Kidney epithelial cell (primary cell): Measurements from ENCODE around the gene PLXNB3. TPM values are rescaled to one million over a fixed set of nuclear protein-coding genes. Genes with fewer than 3 reads are reported as not detected.

ENCODE experiments used
- DNase-seq: peaks from one replicate; pipeline ENCODE4 v3.0.0-alpha.2; 2010; ENCODE audit warnings: low read depth
- H3K27me3 ChIP-seq: 2 replicates; pipeline ENCODE4 v1.6.0; 2011; ENCODE audit warnings: low read length; ENCODE audit not compliant: control insufficient read depth, insufficient read depth
- H3K36me3 ChIP-seq: 2 replicates; pipeline ENCODE4 v1.5.1; 2011; ENCODE audit warnings: low read length; ENCODE audit not compliant: control insufficient read depth, insufficient read depth
- H3K4me3 ChIP-seq: 2 replicates; pipeline ENCODE4 v1.5.1; 2011; ENCODE audit warnings: low read depth, mild to moderate bottlenecking, control low read depth, low read length
- total RNA-seq: library from RNA; depleted of rRNA; stranded (reverse); fragments of >200 nt; gene quantifications from 2 replicates; pipeline ENCODE4 v1.2.3, GENCODE V29; 2015
- TF ChIP-seq, protein P1 (sequence below): IDR thresholded peaks from 2 replicates; pipeline ENCODE4 v1.5.1; 2011; ENCODE audit warnings: mild to moderate bottlenecking, moderate library complexity, low read length, control low read depth, inconsistent platforms; ENCODE audit not compliant: insufficient read depth, poor library complexity, severe bottlenecking

Gene PLXNB3
- total RNA-seq, 1 donor from 2014 or later: 3.6 TPM

DNA sequence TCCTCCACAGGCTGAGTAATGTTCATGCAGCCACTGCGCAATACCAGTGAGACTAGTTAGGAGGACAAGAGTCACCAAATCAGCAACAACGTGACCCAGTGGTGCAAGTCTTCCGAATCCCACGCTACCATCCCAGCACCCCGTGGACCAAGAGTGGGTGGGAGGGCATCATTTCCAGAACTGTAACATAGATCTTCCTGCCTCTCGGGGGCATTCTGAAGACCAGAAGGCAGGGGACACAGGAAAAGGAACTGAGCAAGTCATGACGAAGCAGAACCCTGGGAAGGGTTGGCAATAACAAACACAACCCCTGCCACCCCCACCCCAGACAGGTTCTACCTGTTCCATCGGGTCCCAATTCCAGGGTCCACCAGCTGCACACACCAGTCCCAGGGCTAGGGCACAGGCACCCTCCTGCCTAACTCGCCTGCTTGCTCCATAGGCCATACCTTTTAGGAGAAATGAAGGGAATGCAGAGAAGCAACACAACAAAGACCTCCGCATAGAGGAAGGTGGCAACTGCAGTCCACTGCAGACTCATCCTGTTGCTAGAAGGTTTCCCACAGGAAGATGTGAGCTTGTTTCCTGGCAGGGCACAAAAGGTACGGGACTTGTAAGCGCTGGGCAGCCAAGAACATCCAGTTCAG is 41.2 kb upstream of the PLXNB3 start:
- no peak for DNase-seq

DNA sequence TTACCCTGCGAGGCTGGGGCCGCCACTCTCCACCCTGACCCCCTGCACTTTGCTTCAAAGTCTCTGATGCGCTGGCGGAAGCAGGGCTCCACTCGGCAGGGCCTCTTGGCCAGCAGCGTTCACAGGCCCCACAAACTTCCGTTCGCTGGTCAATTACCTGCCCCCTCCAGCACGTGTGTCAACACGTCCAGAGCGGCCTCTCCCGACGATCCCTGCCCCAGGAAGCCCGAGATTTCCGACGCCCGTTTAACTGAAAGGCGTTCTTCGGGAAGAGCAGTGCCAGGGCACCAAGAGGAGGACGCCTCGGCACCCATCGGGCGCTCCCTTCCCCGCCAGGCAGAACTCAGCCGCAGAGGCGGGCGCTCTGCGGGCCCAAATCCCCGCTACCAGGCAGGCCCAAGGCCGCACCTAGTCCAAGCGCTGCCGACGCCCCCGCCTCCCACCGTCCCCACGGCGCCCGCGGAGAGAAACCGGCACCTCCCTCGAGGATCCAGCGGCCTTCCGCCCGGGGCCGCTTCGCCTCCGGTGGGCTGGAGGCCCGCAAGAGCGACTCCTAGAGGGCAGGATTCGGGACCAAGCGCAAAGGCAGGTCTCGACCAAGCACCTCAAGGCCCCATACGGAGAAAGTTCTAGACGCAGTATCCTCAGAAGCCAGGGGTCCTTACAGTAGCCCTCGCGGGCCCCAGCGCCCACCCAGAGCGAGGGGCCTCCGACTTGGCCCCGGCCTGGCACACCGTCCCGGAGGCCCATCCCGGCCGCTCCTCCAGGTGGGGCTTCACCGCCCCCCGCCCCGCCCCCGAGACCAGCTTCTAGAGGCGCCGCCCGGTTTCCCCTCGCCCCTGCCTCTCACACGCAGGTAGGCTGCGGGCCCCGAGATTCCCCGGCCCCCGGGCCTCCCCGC is 40.4 kb upstream of the PLXNB3 start:
- Histone ChIP-seq H3K27me3 (no peaks in the 10 kb centered on the region), H3K4me3 (peak overlapping the region; percentile 74), H3K36me3 (peaks cover 1% of the 10 kb centered on the region)
- TF ChIP-seq, protein P1, sequence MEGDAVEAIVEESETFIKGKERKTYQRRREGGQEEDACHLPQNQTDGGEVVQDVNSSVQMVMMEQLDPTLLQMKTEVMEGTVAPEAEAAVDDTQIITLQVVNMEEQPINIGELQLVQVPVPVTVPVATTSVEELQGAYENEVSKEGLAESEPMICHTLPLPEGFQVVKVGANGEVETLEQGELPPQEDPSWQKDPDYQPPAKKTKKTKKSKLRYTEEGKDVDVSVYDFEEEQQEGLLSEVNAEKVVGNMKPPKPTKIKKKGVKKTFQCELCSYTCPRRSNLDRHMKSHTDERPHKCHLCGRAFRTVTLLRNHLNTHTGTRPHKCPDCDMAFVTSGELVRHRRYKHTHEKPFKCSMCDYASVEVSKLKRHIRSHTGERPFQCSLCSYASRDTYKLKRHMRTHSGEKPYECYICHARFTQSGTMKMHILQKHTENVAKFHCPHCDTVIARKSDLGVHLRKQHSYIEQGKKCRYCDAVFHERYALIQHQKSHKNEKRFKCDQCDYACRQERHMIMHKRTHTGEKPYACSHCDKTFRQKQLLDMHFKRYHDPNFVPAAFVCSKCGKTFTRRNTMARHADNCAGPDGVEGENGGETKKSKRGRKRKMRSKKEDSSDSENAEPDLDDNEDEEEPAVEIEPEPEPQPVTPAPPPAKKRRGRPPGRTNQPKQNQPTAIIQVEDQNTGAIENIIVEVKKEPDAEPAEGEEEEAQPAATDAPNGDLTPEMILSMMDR: peak; percentile 56
- no peak for DNase-seq

More for the DNA sequence above, 41.2 kb upstream of the PLXNB3 start:
- Histone ChIP-seq H3K36me3 (peaks cover 1% of the 10 kb centered on the region), H3K27me3 (no peaks in the 10 kb centered on the region), H3K4me3 (peak overlapping the region; percentile 74)
- TF ChIP-seq, protein P1: no peak

DNA sequence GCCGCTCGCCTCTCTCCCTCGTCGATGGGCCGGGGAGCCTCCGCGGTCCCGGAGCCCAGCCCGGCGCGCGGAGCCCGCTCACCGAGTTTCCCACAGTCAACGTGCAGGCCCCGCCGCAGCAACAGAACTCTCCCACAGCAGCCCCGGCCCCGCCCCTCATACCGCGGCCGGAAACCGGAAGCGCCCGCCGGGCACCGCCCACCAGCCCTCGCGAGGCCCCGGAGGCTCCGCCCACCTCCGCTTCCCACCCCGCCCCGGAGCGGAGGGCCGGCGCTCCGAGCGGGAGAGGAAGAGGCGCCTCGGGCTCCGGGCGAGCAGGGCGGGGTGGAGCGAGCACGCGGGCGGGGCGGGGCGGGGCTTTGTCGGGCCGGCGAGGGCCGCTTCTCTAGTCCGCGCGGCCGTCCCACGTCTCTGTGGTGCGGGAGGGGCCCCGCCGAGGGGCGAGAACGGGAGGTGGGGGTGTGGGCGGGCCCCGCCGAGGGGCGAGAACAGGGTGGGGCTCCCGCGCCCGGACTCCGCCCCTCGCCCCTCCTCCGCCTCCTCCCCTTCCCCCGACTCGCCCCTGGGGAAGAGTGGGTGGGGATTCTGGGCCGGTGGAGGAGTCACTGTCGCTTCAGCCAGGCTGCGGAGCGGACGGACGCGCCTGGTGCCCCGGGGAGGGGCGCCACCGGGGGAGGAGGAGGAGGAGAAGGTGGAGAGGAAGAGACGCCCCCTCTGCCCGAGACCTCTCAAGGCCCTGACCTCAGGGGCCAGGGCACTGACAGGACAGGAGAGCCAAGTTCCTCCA is 39.6 kb upstream of the PLXNB3 start, which contains the start of the genes ABCD1 and BCAP31:
Gene ABCD1 (plus strand): TSS at position 605 of the 787 bp plus-strand sequence. CDS start 411 bp downstream, outside the sequence.
Gene BCAP31 (minus strand): TSS at position 136 of the 787 bp plus-strand sequence. CDS start 1,143 bp downstream, outside the sequence.
- TF ChIP-seq, protein P1: no peak
- no peaks in the 10 kb centered on the region for H3K27me3 ChIP-seq
- peaks cover 1% of the 10 kb centered on the region for H3K36me3 ChIP-seq
- DNase-seq: peak; percentile 18
- peak within 1 kb of the TSS; percentile 74 for H3K4me3 ChIP-seq

DNA sequence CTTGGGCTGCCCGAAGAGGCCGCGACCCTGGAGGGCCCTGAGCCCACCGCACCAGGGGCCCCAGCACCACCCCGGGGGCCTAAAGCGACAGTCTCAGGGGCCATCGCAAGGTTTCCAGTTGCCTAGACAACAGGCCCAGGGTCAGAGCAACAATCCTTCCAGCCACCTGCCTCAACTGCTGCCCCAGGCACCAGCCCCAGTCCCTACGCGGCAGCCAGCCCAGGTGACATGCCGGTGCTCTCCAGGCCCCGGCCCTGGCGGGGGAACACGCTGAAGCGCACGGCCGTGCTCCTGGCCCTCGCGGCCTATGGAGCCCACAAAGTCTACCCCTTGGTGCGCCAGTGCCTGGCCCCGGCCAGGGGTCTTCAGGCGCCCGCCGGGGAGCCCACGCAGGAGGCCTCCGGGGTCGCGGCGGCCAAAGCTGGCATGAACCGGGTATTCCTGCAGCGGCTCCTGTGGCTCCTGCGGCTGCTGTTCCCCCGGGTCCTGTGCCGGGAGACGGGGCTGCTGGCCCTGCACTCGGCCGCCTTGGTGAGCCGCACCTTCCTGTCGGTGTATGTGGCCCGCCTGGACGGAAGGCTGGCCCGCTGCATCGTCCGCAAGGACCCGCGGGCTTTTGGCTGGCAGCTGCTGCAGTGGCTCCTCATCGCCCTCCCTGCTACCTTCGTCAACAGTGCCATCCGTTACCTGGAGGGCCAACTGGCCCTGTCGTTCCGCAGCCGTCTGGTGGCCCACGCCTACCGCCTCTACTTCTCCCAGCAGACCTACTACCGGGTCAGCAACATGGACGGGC is 38.8 kb upstream of the PLXNB3 start:
- DNase-seq: no peak
- Histone ChIP-seq H3K4me3 (peak overlapping the region; percentile 74), H3K27me3 (no peaks in the 10 kb centered on the region), H3K36me3 (no peaks in the 10 kb centered on the region)
- TF ChIP-seq, protein P1: no peak

DNA sequence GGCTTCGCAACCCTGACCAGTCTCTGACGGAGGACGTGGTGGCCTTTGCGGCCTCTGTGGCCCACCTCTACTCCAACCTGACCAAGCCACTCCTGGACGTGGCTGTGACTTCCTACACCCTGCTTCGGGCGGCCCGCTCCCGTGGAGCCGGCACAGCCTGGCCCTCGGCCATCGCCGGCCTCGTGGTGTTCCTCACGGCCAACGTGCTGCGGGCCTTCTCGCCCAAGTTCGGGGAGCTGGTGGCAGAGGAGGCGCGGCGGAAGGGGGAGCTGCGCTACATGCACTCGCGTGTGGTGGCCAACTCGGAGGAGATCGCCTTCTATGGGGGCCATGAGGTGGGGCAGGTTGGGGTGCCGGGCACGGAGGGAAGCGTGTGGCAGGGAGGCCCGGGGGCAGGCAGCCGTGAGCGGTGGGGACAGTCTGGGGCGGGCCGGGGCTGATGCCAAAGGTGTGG is 38.2 kb upstream of the PLXNB3 start:
- H3K27me3 ChIP-seq: no peaks in the 10 kb centered on the region
- no peaks in the 10 kb centered on the region for H3K36me3 ChIP-seq
- H3K4me3 ChIP-seq: no peak overlapping the region
- no peak for DNase-seq
- TF ChIP-seq, protein P1: no peak
